AG04449 (cell line): ENCODE measurements around the gene MEGF11.

ENCODE experiments used
- CTCF ChIA-PET: fragments of 350-600 bp; formaldehyde crosslinking; extraction: SDS; loops from one replicate; lab custom pipeline; 2021; ENCODE audit warnings: antibody characterized with exemption; lab: Yijun Ruan, JAX
- POLR2A ChIA-PET: fragments of 400-600, 350-600 bp; formaldehyde crosslinking; extraction: SDS; loops from one replicate; lab custom pipeline; 2020; ENCODE audit warnings: antibody characterized with exemption, inconsistent platforms; lab: Yijun Ruan, JAX
- DNase-seq: peaks from one replicate; pipeline ENCODE4 v3.0.0-alpha.2; 2010; ENCODE audit warnings: low read depth, low spot score
- H3K4me3 ChIP-seq: 2 replicates; pipeline ENCODE4 v1.5.1; 2011; ENCODE audit warnings: low read depth, mild to moderate bottlenecking, control low read depth, low read length
- TF ChIP-seq, protein P1 (sequence below): IDR thresholded peaks from one replicate; pipeline ENCODE4 v1.5.1; 2011; ENCODE audit warnings: mild to moderate bottlenecking, moderate library complexity, low read length, control low read depth, inconsistent platforms; ENCODE audit not compliant: insufficient read depth; ENCODE audit errors: missing control alignments

Gene MEGF11

GRCh38 chr15:66278671-66279070 is 25.1 kb upstream of the MEGF11 start:
- ChIA-PET CTCF (interaction anchor here (3.5 kb wide), 1 partner anchor 9 kb away, joined by 28 read pairs; no protein-coding TSS in a partner anchor), POLR2A (no interaction called here)
- DNase-seq: no peak
- no peak overlapping the region for H3K4me3 ChIP-seq
- TF ChIP-seq, protein P1, sequence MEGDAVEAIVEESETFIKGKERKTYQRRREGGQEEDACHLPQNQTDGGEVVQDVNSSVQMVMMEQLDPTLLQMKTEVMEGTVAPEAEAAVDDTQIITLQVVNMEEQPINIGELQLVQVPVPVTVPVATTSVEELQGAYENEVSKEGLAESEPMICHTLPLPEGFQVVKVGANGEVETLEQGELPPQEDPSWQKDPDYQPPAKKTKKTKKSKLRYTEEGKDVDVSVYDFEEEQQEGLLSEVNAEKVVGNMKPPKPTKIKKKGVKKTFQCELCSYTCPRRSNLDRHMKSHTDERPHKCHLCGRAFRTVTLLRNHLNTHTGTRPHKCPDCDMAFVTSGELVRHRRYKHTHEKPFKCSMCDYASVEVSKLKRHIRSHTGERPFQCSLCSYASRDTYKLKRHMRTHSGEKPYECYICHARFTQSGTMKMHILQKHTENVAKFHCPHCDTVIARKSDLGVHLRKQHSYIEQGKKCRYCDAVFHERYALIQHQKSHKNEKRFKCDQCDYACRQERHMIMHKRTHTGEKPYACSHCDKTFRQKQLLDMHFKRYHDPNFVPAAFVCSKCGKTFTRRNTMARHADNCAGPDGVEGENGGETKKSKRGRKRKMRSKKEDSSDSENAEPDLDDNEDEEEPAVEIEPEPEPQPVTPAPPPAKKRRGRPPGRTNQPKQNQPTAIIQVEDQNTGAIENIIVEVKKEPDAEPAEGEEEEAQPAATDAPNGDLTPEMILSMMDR: no peak

DNA sequence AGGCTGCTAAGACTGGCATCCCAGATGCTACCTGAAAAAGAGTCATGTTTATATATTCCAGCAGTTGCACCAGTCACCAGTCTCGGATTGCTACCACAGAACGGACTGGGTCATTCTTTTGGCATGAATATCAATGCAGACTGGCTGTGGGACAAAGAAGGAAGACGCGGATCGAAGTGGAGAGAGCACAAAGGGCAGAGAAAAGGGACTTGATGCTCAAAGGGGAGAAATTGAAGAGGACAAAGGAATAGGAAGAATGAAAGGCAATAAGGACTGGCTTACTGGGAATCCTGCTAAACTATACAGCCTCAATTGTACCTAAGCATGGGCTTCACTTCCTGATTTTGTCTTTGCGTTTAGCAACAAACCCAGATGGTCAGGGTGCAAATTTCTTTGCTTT is 24.5 kb upstream of the MEGF11 start:
- TF ChIP-seq, protein P1: no peak
- POLR2A ChIA-PET: no interaction called here

GRCh38 chr15:66276546-66276945 is 23.0 kb upstream of the MEGF11 start:
- ChIA-PET CTCF (interaction anchor here (3.5 kb wide), 1 partner anchor 12 kb away, joined by 28 read pairs; no protein-coding TSS in a partner anchor), POLR2A (no interaction called here)
- no peak for DNase-seq
- TF ChIP-seq, protein P1: no peak
- H3K4me3 ChIP-seq: no peak overlapping the region

More for the DNA sequence above, 24.5 kb upstream of the MEGF11 start:
- DNase-seq: no peak
- CTCF ChIA-PET: interaction anchor here (3.5 kb wide), 1 partner anchor 10 kb away, joined by 28 read pairs; no protein-coding TSS in a partner anchor
- H3K4me3 ChIP-seq: no peak overlapping the region

GRCh38 chr15:66275352-66275751 is 21.8 kb upstream of the MEGF11 start:
- CTCF ChIA-PET: interaction anchor here (0.9 kb wide), 1 partner anchor 13 kb away, joined by 3 read pairs; no protein-coding TSS in a partner anchor
- H3K4me3 ChIP-seq: no peak overlapping the region
- DNase-seq: no peak
- TF ChIP-seq, protein P1: no peak
- POLR2A ChIA-PET: no interaction called here

GRCh38 chr15:66270932-66271331 is 17.4 kb upstream of the MEGF11 start:
- POLR2A ChIA-PET: no interaction called here
- CTCF ChIA-PET: no interaction called here
- DNase-seq: no peak
- no peak overlapping the region for H3K4me3 ChIP-seq
- TF ChIP-seq, protein P1: no peak

DNA sequence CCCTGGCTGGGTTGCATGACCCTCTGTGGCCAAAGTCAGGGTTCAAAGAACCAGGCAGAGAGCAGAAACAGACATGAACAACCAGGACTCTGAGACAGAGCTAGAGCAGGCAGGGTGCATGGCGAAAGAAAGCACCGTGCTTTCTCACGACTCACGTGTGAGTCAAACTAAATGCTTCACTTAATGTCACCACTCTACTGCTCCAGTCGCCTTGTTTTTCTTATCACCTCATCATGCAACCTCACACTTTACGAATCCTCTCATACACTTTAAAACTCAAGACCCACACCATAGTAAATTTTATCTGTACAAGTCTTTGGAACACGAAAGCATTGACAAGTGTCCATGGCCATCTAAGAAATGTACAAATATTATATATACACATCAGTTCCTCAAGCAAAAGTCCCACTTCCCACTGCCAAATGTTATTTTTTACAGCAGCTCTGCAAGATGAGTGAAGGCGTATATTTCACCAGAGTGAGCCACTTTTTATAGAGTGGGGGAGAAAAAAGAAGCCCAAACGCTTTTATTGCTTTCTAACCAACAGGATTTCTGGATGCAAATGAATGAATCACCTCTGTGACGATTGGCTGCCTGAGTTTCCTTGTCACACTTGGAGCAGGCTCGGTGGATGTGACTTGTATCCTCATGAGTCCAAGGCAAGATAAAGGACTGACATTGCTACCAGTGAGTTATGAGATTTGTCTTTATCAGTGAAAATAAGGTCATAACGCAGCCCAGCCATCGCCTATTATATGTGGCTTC is 16.0 kb upstream of the MEGF11 start:
- TF ChIP-seq, protein P1: no peak
- no peak overlapping the region for H3K4me3 ChIP-seq
- CTCF ChIA-PET: interaction anchor here (1.1 kb wide), 1 partner anchor 290 kb away, joined by 3 read pairs; no protein-coding TSS in a partner anchor
- POLR2A ChIA-PET: no interaction called here
- no peak for DNase-seq
